Astrocyte (in vitro differentiated cells and primary cell): Measurements from ENCODE around the gene MIP. TPM values are rescaled to one million over a fixed set of nuclear protein-coding genes. Genes with fewer than 3 reads are reported as not detected.

ENCODE experiments used
- DNase-seq: peaks from one replicate; pipeline ENCODE4 v3.0.0-alpha.2; 2010; ENCODE audit warnings: low read depth
- FAIRE-seq: peaks from 2 replicates; lab custom pipeline; 2011; peaks lifted over from hg19 to GRCh38; lab: Jason Lieb, UNC
- H2AFZ ChIP-seq: 2 replicates; pipeline ENCODE4 v1.6.0; 2012; ENCODE audit warnings: low read depth, low read length, inconsistent platforms
- H3K27ac ChIP-seq: 2 replicates; pipeline ENCODE4 v1.5.1; 2011; ENCODE audit warnings: low read depth, low read length, inconsistent platforms
- H3K27me3 ChIP-seq: 2 replicates; pipeline ENCODE4 v1.6.0; 2011; ENCODE audit warnings: low read length, inconsistent platforms; ENCODE audit not compliant: insufficient read depth
- H3K36me3 ChIP-seq: 2 replicates; pipeline ENCODE4 v1.5.1; 2011; ENCODE audit warnings: low read length, inconsistent platforms; ENCODE audit not compliant: insufficient read depth
- H3K4me1 ChIP-seq: 2 replicates; pipeline ENCODE4 v1.5.1; 2011; ENCODE audit warnings: low read length, inconsistent platforms; ENCODE audit not compliant: insufficient read depth
- H3K4me2 ChIP-seq: 2 replicates; pipeline ENCODE4 v1.6.0; 2012; ENCODE audit warnings: low read length, inconsistent platforms
- H3K4me3 ChIP-seq: 2 replicates; pipeline ENCODE4 v1.5.1; 2011; ENCODE audit warnings: low read depth, mild to moderate bottlenecking, low read length, inconsistent platforms; ENCODE audit not compliant: insufficient read depth
- H3K79me2 ChIP-seq: 2 replicates; pipeline ENCODE4 v1.6.0; 2012; ENCODE audit warnings: mild to moderate bottlenecking, low read length, inconsistent platforms; ENCODE audit not compliant: insufficient read depth
- H3K9ac ChIP-seq: 2 replicates; pipeline ENCODE4 v1.6.0; 2012; ENCODE audit warnings: mild to moderate bottlenecking, low read length, inconsistent platforms
- H3K9me3 ChIP-seq: 2 replicates; pipeline ENCODE4 v1.5.1; 2012; ENCODE audit warnings: low read depth, mild to moderate bottlenecking, low read length, inconsistent platforms; ENCODE audit not compliant: insufficient read depth
- H4K20me1 ChIP-seq: 2 replicates; pipeline ENCODE4 v1.6.0; 2012; ENCODE audit warnings: low read length, inconsistent platforms; ENCODE audit not compliant: insufficient read depth
- H3K27ac Mint-ChIP-seq: one replicate; pipeline ENCODE4 v1.8.0; 2021; ENCODE audit warnings: mild to moderate bottlenecking, mixed read lengths; ENCODE audit not compliant: unreplicated experiment
- H3K27me3 Mint-ChIP-seq: one replicate; pipeline ENCODE4 v1.8.0; 2021; ENCODE audit warnings: low read depth, mixed read lengths; ENCODE audit not compliant: unreplicated experiment
- H3K36me3 Mint-ChIP-seq: one replicate; pipeline ENCODE4 v1.8.0; 2021; ENCODE audit warnings: low read depth, mixed read lengths; ENCODE audit not compliant: unreplicated experiment
- H3K4me1 Mint-ChIP-seq: one replicate; pipeline ENCODE4 v1.8.0; 2021; ENCODE audit warnings: low read depth, mixed read lengths; ENCODE audit not compliant: unreplicated experiment
- H3K4me3 Mint-ChIP-seq: one replicate; pipeline ENCODE4 v1.8.0; 2021; ENCODE audit warnings: mild to moderate bottlenecking, moderate library complexity, mixed read lengths; ENCODE audit not compliant: unreplicated experiment
- H3K9me3 Mint-ChIP-seq: one replicate; pipeline ENCODE4 v1.8.0; 2021; ENCODE audit warnings: mild to moderate bottlenecking, mixed read lengths; ENCODE audit not compliant: unreplicated experiment
- CTCF ChIP-seq: IDR thresholded peaks from 2 replicates; pipeline ENCODE4 v1.5.1; 2011; ENCODE audit warnings: low read depth, mild to moderate bottlenecking, inconsistent platforms, low read length, moderate library complexity; ENCODE audit not compliant: insufficient read depth
- EZH2 ChIP-seq: IDR thresholded peaks from 2 replicates; pipeline ENCODE4 v1.6.1; 2012; ENCODE audit warnings: mild to moderate bottlenecking, low read length, inconsistent platforms; ENCODE audit not compliant: insufficient read depth
- total RNA-seq: library from RNA; stranded (reverse); gene quantifications from 2 replicates; pipeline ENCODE4 v1.2.1, GENCODE V29; 2021

Gene MIP
- total RNA-seq, 1 donor from 2014 or later, result not detected

- peak overlapping the region; percentile 74 for H2AFZ ChIP-seq
Observed at GRCh38 chr12:56469007-56469930, 14.8 kb upstream of the MIP start.

GRCh38 chr12:56468216-56469006 lies 14.0 kb upstream of the MIP start, which contains the start of gene SPRYD4:
Gene SPRYD4 (plus strand): TSS chr12:56468578. CDS start chr12:56468592, 14 bp downstream.
- peak within 1 kb of the TSS; percentile 99 for H3K4me3 Mint-ChIP-seq
- Histone ChIP-seq H2AFZ (peak within 1 kb of the TSS; percentile 74), H3K9ac (peak within 1 kb of the TSS; percentile 88), H3K27me3 (no peaks in the 10 kb centered on the region), H3K4me3 (peak within 1 kb of the TSS; percentile 89), H4K20me1 (no peaks in the 10 kb centered on the region), H3K36me3 (no peaks in the 10 kb centered on the region), H3K27ac (peak within 1 kb of the TSS; percentile 67), H3K4me1 (peaks cover 12% of the 10 kb centered on the region), H3K9me3 (no peaks in the 10 kb centered on the region), H3K4me2 (peak within 1 kb of the TSS; percentile 91), H3K79me2 (peaks cover 36% of the 10 kb centered on the region)
- no peaks in the 10 kb centered on the region for H3K9me3 Mint-ChIP-seq
- DNase-seq (peak; percentile 83), FAIRE-seq (no peak)
- H3K27ac Mint-ChIP-seq, result peak within 1 kb of the TSS; percentile 90
- TF ChIP-seq CTCF (no peak), EZH2 (no peak)
- peaks cover 7% of the 10 kb centered on the region for H3K4me1 Mint-ChIP-seq
- peaks cover 2% of the 10 kb centered on the region for H3K36me3 Mint-ChIP-seq
- H3K27me3 Mint-ChIP-seq, result no peaks in the 10 kb centered on the region

More at GRCh38 chr12:56469007-56469930, 14.8 kb upstream of the MIP start:
- Mint-ChIP-seq H3K4me3 (peak overlapping the region; percentile 99), H3K36me3 (peaks cover 5% of the 10 kb centered on the region), H3K27me3 (no peaks in the 10 kb centered on the region), H3K9me3 (no peaks in the 10 kb centered on the region), H3K4me1 (peaks cover 7% of the 10 kb centered on the region), H3K27ac (peak overlapping the region; percentile 90)
- DNase-seq (no peak), FAIRE-seq (no peak)
- Histone ChIP-seq H3K27me3 (no peaks in the 10 kb centered on the region), H3K27ac (peak overlapping the region; percentile 67), H3K4me3 (peak overlapping the region; percentile 89), H3K4me1 (peaks cover 10% of the 10 kb centered on the region), H3K36me3 (no peaks in the 10 kb centered on the region), H3K79me2 (peaks cover 36% of the 10 kb centered on the region), H3K9ac (peak overlapping the region; percentile 88), H3K4me2 (peak overlapping the region; percentile 91), H3K9me3 (no peaks in the 10 kb centered on the region), H4K20me1 (no peaks in the 10 kb centered on the region)
- TF ChIP-seq EZH2 (no peak), CTCF (no peak)
